Measurements from ENCODE around the gene MLXIP.
"Not testable (repeated sequence)": the region's sequence is repeated elsewhere in the genome, so short reads cannot be mapped to it uniquely, and the experiment has no call there.

MLXIP gene

GRCh38 chr12:122056406-122056805 lies 22.1 kb upstream of the MLXIP start:
- DNase-seq, result not testable (repeated sequence)

- no peak for DNase-seq
Measured at GRCh38 chr12:122057007-122057735, 21.4 kb upstream of the MLXIP start.

- no peak for DNase-seq
Measured at GRCh38 chr12:122057769-122058168, 20.8 kb upstream of the MLXIP start.

- DNase-seq, result no peak
Measured at GRCh38 chr12:122058549-122059149, 19.9 kb upstream of the MLXIP start.

GRCh38 chr12:122059203-122059960 lies 19.2 kb upstream of the MLXIP start:
- no peak for DNase-seq

GRCh38 chr12:122060081-122060501 lies 18.5 kb upstream of the MLXIP start:
- DNase-seq, result no peak

- DNase-seq, result no peak
Measured at GRCh38 chr12:122061253-122061652, 17.3 kb upstream of the MLXIP start.

- DNase-seq, result no peak
Measured at GRCh38 chr12:122062832-122063693, 15.5 kb upstream of the MLXIP start.

GRCh38 chr12:122063694-122064024 lies 14.9 kb upstream of the MLXIP start:
- no peak for DNase-seq

- peak; percentile 20 for DNase-seq
Measured at GRCh38 chr12:122064025-122064777, 14.4 kb upstream of the MLXIP start.

- no peak for DNase-seq
Measured at GRCh38 chr12:122064780-122065588, 13.6 kb upstream of the MLXIP start.

- DNase-seq, result no peak
Measured at GRCh38 chr12:122067548-122067947, 11.0 kb upstream of the MLXIP start.

- DNase-seq, result no peak
Measured at GRCh38 chr12:122067966-122068365, 10.6 kb upstream of the MLXIP start.

GRCh38 chr12:122072031-122072970 lies 6.3 kb upstream of the MLXIP start:
- no peak for DNase-seq

- no peak for DNase-seq
Measured at GRCh38 chr12:122073815-122074214, 4.7 kb upstream of the MLXIP start.

GRCh38 chr12:122076743-122077495 lies 1.6 kb upstream of the MLXIP start:
- DNase-seq, result no peak

- DNase-seq, result no peak
Measured at GRCh38 chr12:122079033-122079531, 526 bp downstream of the MLXIP start.

- no peak for DNase-seq
Measured at GRCh38 chr12:122079532-122080081, 1.1 kb downstream of the MLXIP start.
